ENCODE data around the gene SLC17A8. TPM values are rescaled to one million over a fixed set of nuclear protein-coding genes. Genes with fewer than 3 reads are reported as not detected.
"Not testable (repeated sequence)": the region's sequence is repeated elsewhere in the genome, so short reads cannot be mapped to it uniquely, and the experiment has no call there.

SLC17A8 gene
- total RNA-seq, 2 donors from 2014 or later: not detected

GRCh38 chr12:100404769-100405407 lies 48.0 kb downstream of the SLC17A8 start:
- Mint-ChIP-seq H3K4me1 (no peaks in the 10 kb centered on the region), H3K36me3 (ENCODE audit: low read depth) (no peaks in the 10 kb centered on the region), H3K27me3 (peaks cover 15% of the 10 kb centered on the region), H3K27ac (no peak overlapping the region), H3K4me3 (no peak overlapping the region)
- no peaks in the 10 kb centered on the region for H3K9me3 ChIP-seq (ENCODE audit: control insufficient read depth, low read length, poor library complexity, severe bottlenecking)
- no peak for ATAC-seq
- no peak for DNase-seq

GRCh38 chr12:100413001-100413400 lies 56.1 kb downstream of the SLC17A8 start:
- DNase-seq (no peak), ATAC-seq (no peak)
- no peaks in the 10 kb centered on the region for H3K9me3 ChIP-seq (ENCODE audit: control insufficient read depth, low read length, poor library complexity, severe bottlenecking)
- Mint-ChIP-seq H3K27ac (no peak overlapping the region), H3K27me3 (peaks cover 34% of the 10 kb centered on the region), H3K4me1 (no peaks in the 10 kb centered on the region), H3K4me3 (no peak overlapping the region), H3K36me3 (ENCODE audit: low read depth) (no peaks in the 10 kb centered on the region)

- no peaks in the 10 kb centered on the region for H3K36me3 Mint-ChIP-seq (ENCODE audit: low read depth)
- H3K27me3 Mint-ChIP-seq: peaks cover 32% of the 10 kb centered on the region
- H3K9me3 ChIP-seq (ENCODE audit: control insufficient read depth, low read length, poor library complexity, severe bottlenecking): no peaks in the 10 kb centered on the region
- H3K4me3 Mint-ChIP-seq: no peak overlapping the region
- DNase-seq (no peak), ATAC-seq (no peak)
- no peaks in the 10 kb centered on the region for H3K4me1 Mint-ChIP-seq
- H3K27ac Mint-ChIP-seq: no peak overlapping the region
These were observed 57.9 kb downstream of the SLC17A8 start for GRCh38 chr12:100414739-100415138.

- H3K9me3 ChIP-seq (ENCODE audit: control insufficient read depth, low read length, poor library complexity, severe bottlenecking): no peaks in the 10 kb centered on the region
- ATAC-seq (no peak), DNase-seq (no peak)
- Mint-ChIP-seq H3K36me3 (ENCODE audit: low read depth) (no peaks in the 10 kb centered on the region), H3K27ac (no peak overlapping the region), H3K4me3 (no peak overlapping the region), H3K4me1 (no peaks in the 10 kb centered on the region), H3K27me3 (peaks cover 18% of the 10 kb centered on the region)
These were observed 65.8 kb downstream of the SLC17A8 start for GRCh38 chr12:100422646-100423045.

- H3K4me3 Mint-ChIP-seq: no peak overlapping the region
- ATAC-seq (no peak), DNase-seq (no peak)
- H3K27me3 Mint-ChIP-seq: no peaks in the 10 kb centered on the region
- H3K4me1 Mint-ChIP-seq: no peaks in the 10 kb centered on the region
- H3K9me3 ChIP-seq (ENCODE audit: control insufficient read depth, low read length, poor library complexity, severe bottlenecking): no peaks in the 10 kb centered on the region
- H3K27ac Mint-ChIP-seq: no peak overlapping the region
- no peaks in the 10 kb centered on the region for H3K36me3 Mint-ChIP-seq (ENCODE audit: low read depth)
These were observed 69.3 kb downstream of the SLC17A8 start for GRCh38 chr12:100426145-100426544.

GRCh38 chr12:100427078-100427477 lies 70.2 kb downstream of the SLC17A8 start:
- H3K27ac Mint-ChIP-seq: no peak overlapping the region
- H3K36me3 Mint-ChIP-seq (ENCODE audit: low read depth): no peaks in the 10 kb centered on the region
- H3K4me1 Mint-ChIP-seq: no peaks in the 10 kb centered on the region
- ATAC-seq (no peak), DNase-seq (no peak)
- H3K4me3 Mint-ChIP-seq: no peak overlapping the region
- H3K9me3 ChIP-seq (ENCODE audit: control insufficient read depth, low read length, poor library complexity, severe bottlenecking): no peaks in the 10 kb centered on the region
- no peaks in the 10 kb centered on the region for H3K27me3 Mint-ChIP-seq

GRCh38 chr12:100430251-100430650 lies 73.4 kb downstream of the SLC17A8 start:
- DNase-seq; H3K9me3 ChIP-seq (ENCODE audit: control insufficient read depth, low read length, poor library complexity, severe bottlenecking); H3K36me3 Mint-ChIP-seq (ENCODE audit: low read depth); H3K4me3 Mint-ChIP-seq; ATAC-seq; H3K27me3 Mint-ChIP-seq; H3K4me1 Mint-ChIP-seq; H3K27ac Mint-ChIP-seq: not testable (repeated sequence)

GRCh38 chr12:100433701-100434100 lies 76.8 kb downstream of the SLC17A8 start:
- no peak overlapping the region for H3K27ac Mint-ChIP-seq
- no peaks in the 10 kb centered on the region for H3K9me3 ChIP-seq (ENCODE audit: control insufficient read depth, low read length, poor library complexity, severe bottlenecking)
- no peaks in the 10 kb centered on the region for H3K36me3 Mint-ChIP-seq (ENCODE audit: low read depth)
- no peaks in the 10 kb centered on the region for H3K27me3 Mint-ChIP-seq
- no peak overlapping the region for H3K4me3 Mint-ChIP-seq
- ATAC-seq (no peak), DNase-seq (no peak)
- H3K4me1 Mint-ChIP-seq: no peaks in the 10 kb centered on the region

GRCh38 chr12:100434177-100434576 lies 77.3 kb downstream of the SLC17A8 start:
- H3K9me3 ChIP-seq (ENCODE audit: control insufficient read depth, low read length, poor library complexity, severe bottlenecking): no peaks in the 10 kb centered on the region
- Mint-ChIP-seq H3K27me3 (no peaks in the 10 kb centered on the region), H3K4me3 (no peak overlapping the region), H3K4me1 (no peaks in the 10 kb centered on the region), H3K27ac (no peak overlapping the region), H3K36me3 (ENCODE audit: low read depth) (no peaks in the 10 kb centered on the region)
- ATAC-seq (no peak), DNase-seq (no peak)

GRCh38 chr12:100435957-100436356 lies 79.1 kb downstream of the SLC17A8 start:
- H3K9me3 ChIP-seq (ENCODE audit: control insufficient read depth, low read length, poor library complexity, severe bottlenecking): no peaks in the 10 kb centered on the region
- ATAC-seq: no peak
- peaks cover 10% of the 10 kb centered on the region for H3K27me3 Mint-ChIP-seq
- H3K27ac Mint-ChIP-seq: no peak overlapping the region
- H3K4me3 Mint-ChIP-seq: no peak overlapping the region
- H3K36me3 Mint-ChIP-seq (ENCODE audit: low read depth): no peaks in the 10 kb centered on the region
- no peaks in the 10 kb centered on the region for H3K4me1 Mint-ChIP-seq
- no peak for DNase-seq

- peaks cover 2% of the 10 kb centered on the region for H3K4me1 Mint-ChIP-seq
- H3K36me3 Mint-ChIP-seq (ENCODE audit: low read depth): no peaks in the 10 kb centered on the region
- peaks cover 16% of the 10 kb centered on the region for H3K27me3 Mint-ChIP-seq
- no peaks in the 10 kb centered on the region for H3K9me3 ChIP-seq (ENCODE audit: control insufficient read depth, low read length, poor library complexity, severe bottlenecking)
- no peak overlapping the region for H3K27ac Mint-ChIP-seq
- DNase-seq (no peak), ATAC-seq (no peak)
- H3K4me3 Mint-ChIP-seq: no peak overlapping the region
These were observed 80.4 kb downstream of the SLC17A8 start for GRCh38 chr12:100437038-100437841.

GRCh38 chr12:100439797-100440196 lies 82.9 kb downstream of the SLC17A8 start:
- DNase-seq: no peak
- Mint-ChIP-seq H3K27ac (no peak overlapping the region), H3K4me3 (no peak overlapping the region), H3K36me3 (ENCODE audit: low read depth) (no peaks in the 10 kb centered on the region), H3K4me1 (peaks cover 2% of the 10 kb centered on the region), H3K27me3 (peaks cover 16% of the 10 kb centered on the region)
- no peak for ATAC-seq
- H3K9me3 ChIP-seq (ENCODE audit: control insufficient read depth, low read length, poor library complexity, severe bottlenecking): no peaks in the 10 kb centered on the region

GRCh38 chr12:100442403-100442802 lies 85.5 kb downstream of the SLC17A8 start:
- Mint-ChIP-seq H3K27ac (no peak overlapping the region), H3K27me3 (peaks cover 31% of the 10 kb centered on the region), H3K4me1 (peaks cover 2% of the 10 kb centered on the region), H3K4me3 (no peak overlapping the region), H3K36me3 (ENCODE audit: low read depth) (no peaks in the 10 kb centered on the region)
- H3K9me3 ChIP-seq (ENCODE audit: control insufficient read depth, low read length, poor library complexity, severe bottlenecking): no peaks in the 10 kb centered on the region
- ATAC-seq: no peak
- DNase-seq: no peak

GRCh38 chr12:100443434-100443833 lies 86.6 kb downstream of the SLC17A8 start:
- DNase-seq: no peak
- peaks cover 34% of the 10 kb centered on the region for H3K27me3 Mint-ChIP-seq

More at GRCh38 chr12:100443434-100443833, 86.6 kb downstream of the SLC17A8 start:
- Mint-ChIP-seq H3K4me3 (no peak overlapping the region), H3K27ac (no peak overlapping the region), H3K36me3 (ENCODE audit: low read depth) (no peaks in the 10 kb centered on the region), H3K4me1 (peaks cover 2% of the 10 kb centered on the region)
- no peaks in the 10 kb centered on the region for H3K9me3 ChIP-seq (ENCODE audit: control insufficient read depth, low read length, poor library complexity, severe bottlenecking)
- ATAC-seq: no peak
